Esophagus muscularis mucosa (tissue), 4 donors: ENCODE data around the gene C6orf62. TPM values are rescaled to one million over a fixed set of nuclear protein-coding genes. Genes with fewer than 3 reads are reported as not detected.
"Not testable (repeated sequence)": the region's sequence is repeated elsewhere in the genome, so short reads cannot be mapped to it uniquely, and the experiment has no call there.

Experiments used
- DNase-seq: peaks from one replicate; pipeline ENCODE4 v3.0.0-alpha.2; 2017; ENCODE audit errors: extremely low spot score
- H3K27ac ChIP-seq, 4 donors: fragments of 200-600 bp; sonication (generic); replicated peaks in 1 of 4; 1 replicate in 3 of 4; 2 replicates in 1 of 4; pipeline ENCODE4 v1.5.1; 2016 to 2019; ENCODE audit warnings: mild to moderate bottlenecking in 1 of 4
- H3K27me3 ChIP-seq, 4 donors: fragments of 200-600 bp; sonication (generic); one replicate each; pipeline versions ENCODE4 v1.5.1 to v1.6.0; 2016 to 2019
- H3K36me3 ChIP-seq, 4 donors: fragments of 200-600 bp; sonication (generic); one replicate each; pipeline ENCODE4 v1.5.1; 2016 to 2019
- H3K4me1 ChIP-seq, 4 donors: fragments of 200-600 bp; sonication (generic); one replicate each; pipeline ENCODE4 v1.5.1; 2016 to 2019
- H3K4me3 ChIP-seq, 4 donors: fragments of 200-600 bp; sonication (generic); 1 replicate in 2 of 4; 2 replicates in 2 of 4; pipeline ENCODE4 v1.5.1; 2016 to 2019; ENCODE audit warnings: mild to moderate bottlenecking in 4 of 4, moderate library complexity in 1 of 4
- H3K9me3 ChIP-seq, 4 donors: fragments of 200-600 bp; sonication (generic); 1 replicate in 3 of 4; 2 replicates in 1 of 4; pipeline ENCODE4 v1.5.1; 2016 to 2019
- EP300 ChIP-seq: sonication (generic); formaldehyde crosslinking; IDR thresholded peaks from one replicate; pipeline ENCODE4 v1.6.1; 2017; ENCODE audit warnings: antibody characterized with exemption
- POLR2A ChIP-seq: fragments of 450-650 bp; IDR thresholded peaks from one replicate; pipeline ENCODE4 v1.6.1; 2017; ENCODE audit warnings: antibody characterized with exemption, moderate library complexity, mild to moderate bottlenecking, low read depth
- POLR2AphosphoS5 ChIP-seq, 2 donors: sonication (generic); formaldehyde crosslinking; IDR thresholded peaks; one replicate each; pipeline ENCODE4 v1.6.1; 2017; ENCODE audit warnings: antibody characterized with exemption in 2 of 2
- WGBS: methylation state at CpG from one replicate; pipeline ENCODE4 v1.1.5; 2018; 5-methylcytosine and 5-hydroxymethylcytosine counted together
- intact Hi-C: fragments of 100-400 bp; cut with DNase I; formaldehyde crosslinking; loops from one replicate; pipeline ENCODE4 v1.15.1; 2023
- total RNA-seq, 4 donors: library from RNA; depleted of rRNA; stranded (reverse); fragments of >200 nt; gene quantifications; one replicate each; pipeline versions ENCODE4 v1.1.0 to v1.2.1, GENCODE V29; 2016
- TF ChIP-seq, protein P1 (sequence below), 3 experiments: fragments of 200-600 bp in 2 of 3; fragments of 450-650 bp in 1 of 3; sonication (generic) in 2 of 3; IDR thresholded peaks; one replicate each; pipeline ENCODE4 v1.5.1; 2017 to 2019; ENCODE audit warnings: antibody characterized with exemption in 3 of 3, mild to moderate bottlenecking in 2 of 3, moderate library complexity in 1 of 3

The C6orf62 gene
- total RNA-seq, 4 donors from 2014 or later = 30.7 to 50.5 (median 40.9) TPM

DNA sequence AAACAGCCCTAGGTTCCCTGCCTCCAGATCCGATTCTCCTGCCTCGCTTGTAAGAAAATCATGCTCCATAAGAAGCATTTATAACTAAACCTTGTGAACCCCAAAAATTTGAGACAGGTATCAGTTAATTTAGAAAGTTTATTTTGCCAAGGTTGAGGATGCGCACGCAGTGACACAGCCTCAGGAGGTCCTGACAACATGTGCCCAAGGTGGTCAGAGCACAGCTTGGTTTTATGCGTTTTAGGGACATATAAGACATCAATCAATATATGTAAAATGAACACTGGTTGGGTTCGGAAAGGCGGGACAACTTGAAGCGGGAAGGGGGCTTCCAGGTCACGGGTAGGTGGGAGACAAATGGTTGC is 50.0 kb downstream of the C6orf62 start:
- Histone ChIP-seq H3K27ac (no peak overlapping the region), H3K9me3 (no peaks in the 10 kb centered on the region), H3K27me3 (no peaks in the 10 kb centered on the region), H3K4me1 (peaks cover 26 to 35% (median 31%) of the 10 kb centered on the region in 4 donors), H3K36me3 (peaks cover 0 to 7% (median 1%) of the 10 kb centered on the region in 4 donors), H3K4me3 (no peak overlapping the region)
- 93% methylated on average over 9 of the region's 9 CpGs for WGBS
- intact Hi-C loops = loop anchor here (5.0 kb wide), 2 partner anchors 48 to 87 kb away; partner anchors contain the start of gene C6orf62
- no peak for DNase-seq
- TF ChIP-seq EP300 (no peak), POLR2A (no peak), POLR2AphosphoS5 (IDR thresholded peaks at IDR 0.05) (no peak)
- TF ChIP-seq, protein P1, sequence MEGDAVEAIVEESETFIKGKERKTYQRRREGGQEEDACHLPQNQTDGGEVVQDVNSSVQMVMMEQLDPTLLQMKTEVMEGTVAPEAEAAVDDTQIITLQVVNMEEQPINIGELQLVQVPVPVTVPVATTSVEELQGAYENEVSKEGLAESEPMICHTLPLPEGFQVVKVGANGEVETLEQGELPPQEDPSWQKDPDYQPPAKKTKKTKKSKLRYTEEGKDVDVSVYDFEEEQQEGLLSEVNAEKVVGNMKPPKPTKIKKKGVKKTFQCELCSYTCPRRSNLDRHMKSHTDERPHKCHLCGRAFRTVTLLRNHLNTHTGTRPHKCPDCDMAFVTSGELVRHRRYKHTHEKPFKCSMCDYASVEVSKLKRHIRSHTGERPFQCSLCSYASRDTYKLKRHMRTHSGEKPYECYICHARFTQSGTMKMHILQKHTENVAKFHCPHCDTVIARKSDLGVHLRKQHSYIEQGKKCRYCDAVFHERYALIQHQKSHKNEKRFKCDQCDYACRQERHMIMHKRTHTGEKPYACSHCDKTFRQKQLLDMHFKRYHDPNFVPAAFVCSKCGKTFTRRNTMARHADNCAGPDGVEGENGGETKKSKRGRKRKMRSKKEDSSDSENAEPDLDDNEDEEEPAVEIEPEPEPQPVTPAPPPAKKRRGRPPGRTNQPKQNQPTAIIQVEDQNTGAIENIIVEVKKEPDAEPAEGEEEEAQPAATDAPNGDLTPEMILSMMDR (IDR thresholded peaks at IDR 0.05) = no peak

DNA sequence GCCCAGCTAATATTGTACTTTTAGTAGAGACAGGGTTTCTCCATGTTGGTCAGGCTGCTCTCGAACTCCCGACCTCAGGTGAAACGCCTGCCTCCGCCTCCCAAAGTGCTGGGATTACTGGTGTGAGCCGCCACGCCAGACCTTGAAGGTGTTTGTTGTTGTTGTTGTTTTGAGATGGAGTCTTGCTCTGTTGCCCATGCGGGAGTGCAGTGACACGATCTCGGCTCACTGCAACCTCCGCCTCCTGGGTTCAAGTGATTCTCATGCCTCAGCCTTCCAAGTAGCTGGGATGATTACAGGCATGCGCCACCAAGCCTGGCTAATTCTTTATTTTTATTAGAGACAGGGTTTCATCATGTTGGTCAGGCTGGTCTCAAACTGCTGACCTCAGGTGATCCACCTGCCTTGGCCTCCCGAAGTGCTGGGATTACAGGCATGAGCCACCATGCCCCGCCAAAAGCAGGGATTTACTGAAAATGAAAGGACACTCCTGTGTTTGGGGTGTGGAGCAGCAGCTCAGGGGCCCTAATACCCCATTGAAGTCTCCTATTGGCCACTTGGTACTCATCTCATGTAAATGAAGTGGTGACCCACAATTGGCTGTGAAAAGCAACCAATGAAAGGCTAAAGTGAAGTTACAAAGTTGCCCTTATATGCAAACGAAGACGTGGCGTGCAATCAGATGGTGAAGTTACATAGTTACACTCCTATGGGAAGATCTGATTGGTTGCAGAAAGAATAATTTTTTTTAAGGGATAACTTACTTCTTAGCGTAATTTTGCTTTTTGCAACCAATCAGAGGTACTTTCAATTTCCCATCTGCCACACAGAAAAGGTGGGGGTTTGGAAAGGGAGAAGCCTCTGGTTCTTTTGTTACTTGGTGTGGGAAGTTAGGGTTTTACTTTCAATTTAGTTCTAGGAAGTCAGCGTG is 50.6 kb downstream of the C6orf62 start:
- DNase-seq, H3K27me3 ChIP-seq, H3K9me3 ChIP-seq: not testable (repeated sequence)
- H3K4me3 ChIP-seq = peak overlapping the region in 3 of 4 donors; percentile 83 to 92 (median 83)
- intact Hi-C loops = loop anchor here (5.0 kb wide), 2 partner anchors 49 to 86 kb away; partner anchors contain the start of gene C6orf62
- 95% methylated on average over 14 of the region's 18 CpGs for WGBS
- peak overlapping the region in 2 of 4 donors; percentile 86 to 92 for H3K27ac ChIP-seq
- H3K36me3 ChIP-seq = peaks cover 0 to 13% (median 6%) of the 10 kb centered on the region in 4 donors
- peaks cover 26 to 42% (median 34%) of the 10 kb centered on the region in 4 donors for H3K4me1 ChIP-seq

DNA sequence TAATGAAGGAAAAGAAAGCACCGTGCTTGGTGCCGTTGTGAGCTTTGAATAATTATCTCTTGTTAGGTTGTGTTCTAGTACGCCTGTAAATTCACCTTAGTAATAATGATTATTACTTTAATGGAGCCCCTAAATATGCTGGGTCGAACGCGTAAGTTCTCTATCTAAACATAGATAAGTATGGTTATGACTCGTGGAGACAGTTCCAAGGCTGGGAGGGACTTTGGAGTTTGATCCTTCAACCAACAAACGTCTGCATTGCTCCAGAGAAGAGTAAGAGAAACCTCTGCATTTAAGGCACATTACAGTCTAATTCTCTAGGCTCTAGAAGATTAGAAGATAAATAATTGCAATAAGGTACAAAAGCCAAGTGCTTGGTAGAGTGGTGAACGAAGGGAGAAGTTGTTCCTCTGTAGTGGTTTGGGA is 51.6 kb downstream of the C6orf62 start:
- Histone ChIP-seq H3K27ac (peak overlapping the region; percentile 86 to 92 (median 88)), H3K4me3 (peak overlapping the region; percentile 78 to 92 (median 83)), H3K36me3 (peaks cover 0 to 23% (median 14%) of the 10 kb centered on the region in 4 donors), H3K27me3 (no peaks in the 10 kb centered on the region), H3K4me1 (peaks cover 26 to 46% (median 36%) of the 10 kb centered on the region in 4 donors), H3K9me3 (no peaks in the 10 kb centered on the region)
- DNase-seq = no peak
- TF ChIP-seq, protein P1 (IDR thresholded peaks at IDR 0.05) = no peak
- no peak for TF ChIP-seq POLR2A
- no peak for TF ChIP-seq EP300
- no peak for TF ChIP-seq POLR2AphosphoS5 (IDR thresholded peaks at IDR 0.05)
- WGBS = 6% methylated on average over 9 of the region's 9 CpGs
- intact Hi-C loops = loop anchor here (5.0 kb wide), 2 partner anchors 50 to 85 kb away; partner anchors contain the start of gene C6orf62

DNA sequence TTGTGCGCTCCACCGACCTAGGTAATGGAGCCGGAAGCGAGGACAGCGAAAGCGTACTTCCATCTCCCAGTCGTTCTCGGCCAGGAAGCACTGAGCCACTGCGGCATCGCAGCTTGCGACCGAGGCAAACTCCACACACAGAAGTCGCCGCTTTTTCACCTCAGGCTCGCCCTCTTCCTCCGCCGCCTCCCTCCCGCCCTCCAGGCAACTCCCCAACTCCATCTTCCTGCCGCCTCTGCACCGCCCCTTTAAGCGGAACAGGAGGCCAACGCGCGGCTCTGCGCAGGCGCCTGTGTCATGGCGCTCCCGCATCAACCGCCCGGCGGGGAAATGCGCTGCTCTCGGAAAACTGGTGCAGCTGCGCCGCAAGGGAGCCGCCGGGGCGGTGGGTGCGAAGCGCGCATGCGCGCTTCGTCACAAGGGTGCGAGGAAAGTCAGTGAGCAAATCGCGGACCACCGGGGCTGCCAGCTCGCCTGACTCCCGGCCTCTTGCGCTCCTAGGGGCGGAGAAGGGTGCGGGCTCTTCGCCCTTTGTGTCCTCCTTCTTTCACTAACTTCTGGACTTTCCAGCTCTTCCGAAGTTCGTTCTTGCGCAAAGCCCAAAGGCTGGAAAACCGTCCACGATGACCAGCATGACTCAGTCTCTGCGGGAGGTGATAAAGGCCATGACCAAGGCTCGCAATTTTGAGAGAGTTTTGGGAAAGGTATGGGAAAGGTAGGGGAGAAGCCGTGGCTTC is 52.1 kb downstream of the C6orf62 start, which contains the start of the genes ACOT13 and TDP2:
Gene ACOT13 (plus strand): TSS at position 437 of the 737 bp plus-strand sequence. CDS start 187 bp downstream, at position 624.
Gene TDP2 (minus strand): TSS at position 259 of the 737 bp plus-strand sequence. CDS start 37 bp downstream, at position 222.
- H3K27me3 ChIP-seq = no peaks in the 10 kb centered on the region
- no peak for TF ChIP-seq EP300
- TF ChIP-seq, protein P1 (IDR thresholded peaks at IDR 0.05) = peak; percentile 37 to 67 (median 51)
- TF ChIP-seq POLR2A = peak; percentile 71
- peak; percentile 93 to 97 for TF ChIP-seq POLR2AphosphoS5 (IDR thresholded peaks at IDR 0.05)
- intact Hi-C loops = loop anchor here (5.0 kb wide), 2 partner anchors 50 to 85 kb away; partner anchors contain the start of gene C6orf62
- peaks cover 0 to 28% (median 20%) of the 10 kb centered on the region in 4 donors for H3K36me3 ChIP-seq
- H3K9me3 ChIP-seq = no peaks in the 10 kb centered on the region
- H3K4me3 ChIP-seq = peak within 1 kb of the TSS; percentile 78 to 92 (median 83)
- DNase-seq = peak; percentile 97
- WGBS = 0% methylated on average over 33 of the region's 62 CpGs
- peak within 1 kb of the TSS; percentile 86 to 92 (median 88) for H3K27ac ChIP-seq
- peaks cover 26 to 46% (median 36%) of the 10 kb centered on the region in 4 donors for H3K4me1 ChIP-seq
